OCI-LY3 (cell line): ENCODE data around the gene MARVELD3.

Experiments
- EZH2phosphoT487 ChIP-seq: fragments of 200-600 bp; shearing (Covaris generic); IDR thresholded peaks from 2 replicates; pipeline ENCODE4 v1.6.1; 2018; ENCODE audit warnings: antibody characterized with exemption, mixed run types, low read depth
- TF ChIP-seq, protein P1 (sequence below): fragments of 200-600, 300-600 bp; sonication (generic); IDR thresholded peaks from 2 replicates; pipeline ENCODE4 v1.5.1; 2014; ENCODE audit warnings: antibody characterized with exemption, low read length, low read depth

DNA sequence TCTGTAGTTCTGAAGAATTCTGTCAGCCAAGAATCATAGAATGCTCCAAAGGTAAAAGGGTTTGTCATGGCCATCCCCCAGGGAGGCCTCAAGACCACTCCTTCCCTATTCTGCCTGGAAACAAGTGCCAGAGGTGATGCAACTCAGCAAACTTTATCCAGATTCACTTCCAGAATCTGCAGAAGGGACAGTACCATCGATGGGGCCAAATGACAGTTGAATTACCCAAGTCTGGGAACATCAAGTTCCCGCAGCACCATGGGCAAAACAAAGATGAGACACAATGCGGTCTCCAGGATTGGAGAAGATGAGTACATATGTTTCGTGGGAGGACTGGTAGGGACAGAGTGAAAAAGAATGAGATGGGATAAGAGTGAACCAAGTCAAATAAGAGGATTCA lies 35.4 kb upstream of the MARVELD3 start:
- TF ChIP-seq, protein P1, sequence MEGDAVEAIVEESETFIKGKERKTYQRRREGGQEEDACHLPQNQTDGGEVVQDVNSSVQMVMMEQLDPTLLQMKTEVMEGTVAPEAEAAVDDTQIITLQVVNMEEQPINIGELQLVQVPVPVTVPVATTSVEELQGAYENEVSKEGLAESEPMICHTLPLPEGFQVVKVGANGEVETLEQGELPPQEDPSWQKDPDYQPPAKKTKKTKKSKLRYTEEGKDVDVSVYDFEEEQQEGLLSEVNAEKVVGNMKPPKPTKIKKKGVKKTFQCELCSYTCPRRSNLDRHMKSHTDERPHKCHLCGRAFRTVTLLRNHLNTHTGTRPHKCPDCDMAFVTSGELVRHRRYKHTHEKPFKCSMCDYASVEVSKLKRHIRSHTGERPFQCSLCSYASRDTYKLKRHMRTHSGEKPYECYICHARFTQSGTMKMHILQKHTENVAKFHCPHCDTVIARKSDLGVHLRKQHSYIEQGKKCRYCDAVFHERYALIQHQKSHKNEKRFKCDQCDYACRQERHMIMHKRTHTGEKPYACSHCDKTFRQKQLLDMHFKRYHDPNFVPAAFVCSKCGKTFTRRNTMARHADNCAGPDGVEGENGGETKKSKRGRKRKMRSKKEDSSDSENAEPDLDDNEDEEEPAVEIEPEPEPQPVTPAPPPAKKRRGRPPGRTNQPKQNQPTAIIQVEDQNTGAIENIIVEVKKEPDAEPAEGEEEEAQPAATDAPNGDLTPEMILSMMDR = no peak
- TF ChIP-seq EZH2phosphoT487 = no peak
